Right atrium auricular region (tissue), 2 donors: ENCODE results near the gene MAP2K7. TPM values are rescaled to one million over a fixed set of nuclear protein-coding genes. Genes with fewer than 3 reads are reported as not detected.

Experiments
- DNase-seq: peaks from one replicate; pipeline ENCODE4 v3.0.0-alpha.2; 2019; ENCODE audit warnings: low spot score
- H3K27ac ChIP-seq, 2 donors: fragments of 200-600 bp; sonication (generic); 1 replicate in 1 of 2; 2 replicates in 1 of 2; pipeline ENCODE4 v1.5.1; 2016 to 2019
- H3K27me3 ChIP-seq, 2 donors: fragments of 200-600 bp; sonication (generic); one replicate each; pipeline versions ENCODE4 v1.5.1 to v1.6.0; 2017 to 2019
- H3K36me3 ChIP-seq: fragments of 200-600 bp; sonication (generic); one replicate; pipeline ENCODE4 v1.5.1; 2016
- H3K4me1 ChIP-seq, 2 donors: fragments of 200-600 bp; sonication (generic); one replicate each; pipeline versions ENCODE4 v1.5.1 to v1.6.0; 2017 to 2019
- H3K4me3 ChIP-seq, 2 donors: fragments of 200-600 bp; sonication (generic); 1 replicate in 1 of 2; 2 replicates in 1 of 2; pipeline ENCODE4 v1.5.1; 2017 to 2019; ENCODE audit warnings: mild to moderate bottlenecking in 1 of 2, moderate library complexity in 1 of 2
- H3K9me3 ChIP-seq, 2 donors: fragments of 200-600 bp; sonication (generic); one replicate each; pipeline ENCODE4 v1.5.1; 2019
- total RNA-seq, 2 donors: library from RNA; depleted of rRNA; stranded (reverse); fragments of >200 nt; gene quantifications; one replicate each; pipeline ENCODE4 v1.1.0, GENCODE V29; 2016
- TF ChIP-seq, protein P1 (sequence below), 2 donors: fragments of 200-600 bp; sonication (generic); IDR thresholded peaks; one replicate each; pipeline ENCODE4 v1.5.1; 2019; ENCODE audit warnings: antibody characterized with exemption in 2 of 2

MAP2K7 gene
- total RNA-seq, 2 donors from 2014 or later, result 12.0 to 14.4 TPM

DNA sequence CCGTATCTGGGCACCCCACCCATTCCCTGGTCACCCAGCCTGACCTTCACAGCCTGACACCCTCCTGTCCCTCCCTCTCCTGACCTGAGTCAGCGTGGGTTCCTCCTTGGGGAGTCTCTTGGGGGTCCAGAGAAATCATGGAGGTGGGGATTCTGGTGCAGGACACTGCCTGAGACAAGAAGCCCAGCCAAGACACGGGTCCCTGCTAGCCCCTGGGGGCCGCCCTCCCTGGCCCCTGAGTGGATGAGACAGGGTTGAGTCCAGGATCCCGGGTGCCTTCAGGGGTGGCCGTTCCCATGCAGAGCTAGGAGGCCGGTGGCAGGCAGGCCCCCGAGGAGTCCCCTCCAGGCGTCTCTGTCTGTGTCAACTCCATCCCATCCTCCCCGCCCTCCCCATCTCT lies 1.6 kb downstream of the MAP2K7 start:
- Histone ChIP-seq H3K9me3 (no peaks in the 10 kb centered on the region), H3K36me3 (peaks cover 24% of the 10 kb centered on the region), H3K4me3 (peak overlapping the region in 1 of 2 donors; percentile 90), H3K27me3 (no peaks in the 10 kb centered on the region), H3K4me1 (peaks cover 0 to 52% of the 10 kb centered on the region in 2 donors), H3K27ac (no peak overlapping the region)
- no peak for DNase-seq
- TF ChIP-seq, protein P1, sequence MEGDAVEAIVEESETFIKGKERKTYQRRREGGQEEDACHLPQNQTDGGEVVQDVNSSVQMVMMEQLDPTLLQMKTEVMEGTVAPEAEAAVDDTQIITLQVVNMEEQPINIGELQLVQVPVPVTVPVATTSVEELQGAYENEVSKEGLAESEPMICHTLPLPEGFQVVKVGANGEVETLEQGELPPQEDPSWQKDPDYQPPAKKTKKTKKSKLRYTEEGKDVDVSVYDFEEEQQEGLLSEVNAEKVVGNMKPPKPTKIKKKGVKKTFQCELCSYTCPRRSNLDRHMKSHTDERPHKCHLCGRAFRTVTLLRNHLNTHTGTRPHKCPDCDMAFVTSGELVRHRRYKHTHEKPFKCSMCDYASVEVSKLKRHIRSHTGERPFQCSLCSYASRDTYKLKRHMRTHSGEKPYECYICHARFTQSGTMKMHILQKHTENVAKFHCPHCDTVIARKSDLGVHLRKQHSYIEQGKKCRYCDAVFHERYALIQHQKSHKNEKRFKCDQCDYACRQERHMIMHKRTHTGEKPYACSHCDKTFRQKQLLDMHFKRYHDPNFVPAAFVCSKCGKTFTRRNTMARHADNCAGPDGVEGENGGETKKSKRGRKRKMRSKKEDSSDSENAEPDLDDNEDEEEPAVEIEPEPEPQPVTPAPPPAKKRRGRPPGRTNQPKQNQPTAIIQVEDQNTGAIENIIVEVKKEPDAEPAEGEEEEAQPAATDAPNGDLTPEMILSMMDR (IDR thresholded peaks at IDR 0.05), result no peak

GRCh38 chr19:7905859-7906258 lies 2.2 kb downstream of the MAP2K7 start:
- Histone ChIP-seq H3K36me3 (peaks cover 30% of the 10 kb centered on the region), H3K27ac (no peak overlapping the region), H3K9me3 (no peaks in the 10 kb centered on the region), H3K4me1 (peaks cover 0 to 52% of the 10 kb centered on the region in 2 donors), H3K27me3 (no peaks in the 10 kb centered on the region), H3K4me3 (no peak overlapping the region)
- TF ChIP-seq, protein P1 (IDR thresholded peaks at IDR 0.05), result no peak
- DNase-seq, result no peak

DNA sequence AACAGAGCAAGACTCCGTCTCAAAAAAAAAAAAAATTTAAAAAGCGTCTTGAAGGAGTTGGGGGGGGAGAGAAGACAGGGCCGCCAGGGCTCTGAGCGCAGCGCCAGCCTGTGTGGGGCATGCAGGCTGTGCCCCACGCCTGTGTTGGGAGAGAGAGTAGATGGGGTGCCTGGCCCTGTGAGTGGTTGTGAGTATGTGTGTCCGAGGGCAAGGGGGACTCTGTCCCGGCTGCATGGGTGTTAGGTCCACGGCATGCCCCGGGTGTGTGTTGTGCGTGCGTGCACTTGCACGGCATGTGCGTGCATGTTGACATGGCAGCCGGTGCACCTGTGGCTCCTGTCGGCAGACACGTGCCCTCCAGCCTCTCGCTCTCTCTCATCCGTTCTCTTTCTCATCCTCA lies 3.4 kb downstream of the MAP2K7 start:
- H3K4me1 ChIP-seq, result peaks cover 0 to 52% of the 10 kb centered on the region in 2 donors
- TF ChIP-seq, protein P1 (IDR thresholded peaks at IDR 0.05), result no peak
- no peak for DNase-seq
- no peaks in the 10 kb centered on the region for H3K27me3 ChIP-seq
- no peak overlapping the region for H3K4me3 ChIP-seq
- H3K36me3 ChIP-seq, result peaks cover 43% of the 10 kb centered on the region
- no peaks in the 10 kb centered on the region for H3K9me3 ChIP-seq
- H3K27ac ChIP-seq, result no peak overlapping the region

- DNase-seq, result no peak
- H3K27me3 ChIP-seq, result no peaks in the 10 kb centered on the region
- TF ChIP-seq, protein P1 (IDR thresholded peaks at IDR 0.05), result no peak
- H3K9me3 ChIP-seq, result no peaks in the 10 kb centered on the region
- H3K4me3 ChIP-seq, result no peak overlapping the region
- H3K36me3 ChIP-seq, result peaks cover 47% of the 10 kb centered on the region
- H3K27ac ChIP-seq, result no peak overlapping the region
- H3K4me1 ChIP-seq, result peaks cover 0 to 50% of the 10 kb centered on the region in 2 donors
These were observed 3.9 kb downstream of the MAP2K7 start for GRCh38 chr19:7907544-7907943.

GRCh38 chr19:7908078-7908699 lies 4.5 kb downstream of the MAP2K7 start:
- no peak for DNase-seq

More at GRCh38 chr19:7908078-7908699, 4.5 kb downstream of the MAP2K7 start:
- H3K36me3 ChIP-seq, result peaks cover 53% of the 10 kb centered on the region
- no peak overlapping the region for H3K4me3 ChIP-seq
- H3K27ac ChIP-seq, result no peak overlapping the region
- peaks cover 0 to 44% of the 10 kb centered on the region in 2 donors for H3K4me1 ChIP-seq
- no peaks in the 10 kb centered on the region for H3K9me3 ChIP-seq
- no peaks in the 10 kb centered on the region for H3K27me3 ChIP-seq
- TF ChIP-seq, protein P1 (IDR thresholded peaks at IDR 0.05), result no peak
